ENCODE results near the gene SHC2.
A peak's percentile ranks its signal among the peaks of the same experiment; 100 is the strongest.

SHC2 gene

GRCh38 chr19:410243-410781 lies 50.5 kb downstream of the SHC2 start:
- H3K4me3 ChIP-seq (replicated peaks; ENCODE audit: low read depth, low read length) = no peak overlapping the region
- no peak for TF ChIP-seq CTCF (IDR thresholded peaks at IDR 0.05; ENCODE audit: low read length, missing control alignments)
- DNase-seq (ENCODE audit: low read depth) = no peak

- DNase-seq (ENCODE audit: low read depth) = no peak
- H3K4me3 ChIP-seq (replicated peaks; ENCODE audit: low read depth, low read length) = no peak overlapping the region
- TF ChIP-seq CTCF (IDR thresholded peaks at IDR 0.05; ENCODE audit: low read length, missing control alignments) = no peak
Measured at GRCh38 chr19:409516-410242, 51.2 kb downstream of the SHC2 start.

GRCh38 chr19:408902-409515 lies 51.8 kb downstream of the SHC2 start, which contains the start of gene C2CD4C:
C2CD4C (minus strand) TSS chr19:409147; CDS start chr19:408361, 786 bp downstream.
- peak within 1 kb of the TSS; percentile 12 for H3K4me3 ChIP-seq (replicated peaks; ENCODE audit: low read depth, low read length)
- no peak for TF ChIP-seq CTCF (IDR thresholded peaks at IDR 0.05; ENCODE audit: low read length, missing control alignments)
- no peak for DNase-seq (ENCODE audit: low read depth)

GRCh38 chr19:408441-408901 lies 52.4 kb downstream of the SHC2 start:
- no peak for TF ChIP-seq CTCF (IDR thresholded peaks at IDR 0.05; ENCODE audit: low read length, missing control alignments)
- H3K4me3 ChIP-seq (replicated peaks; ENCODE audit: low read depth, low read length) = no peak overlapping the region
- DNase-seq (ENCODE audit: low read depth) = no peak

- TF ChIP-seq CTCF (IDR thresholded peaks at IDR 0.05; ENCODE audit: low read length, missing control alignments) = no peak
- H3K4me3 ChIP-seq (replicated peaks; ENCODE audit: low read depth, low read length) = no peak overlapping the region
- no peak for DNase-seq (ENCODE audit: low read depth)
Measured at GRCh38 chr19:407511-408440, 53.1 kb downstream of the SHC2 start.

GRCh38 chr19:406971-407510 lies 53.8 kb downstream of the SHC2 start:
- no peak overlapping the region for H3K4me3 ChIP-seq (replicated peaks; ENCODE audit: low read depth, low read length)
- DNase-seq (ENCODE audit: low read depth) = no peak
- no peak for TF ChIP-seq CTCF (IDR thresholded peaks at IDR 0.05; ENCODE audit: low read length, missing control alignments)

Data from fibroblast of pulmonary artery (primary cell).